Measurements from ENCODE around the gene KLK2.

KLK2 gene

DNA sequence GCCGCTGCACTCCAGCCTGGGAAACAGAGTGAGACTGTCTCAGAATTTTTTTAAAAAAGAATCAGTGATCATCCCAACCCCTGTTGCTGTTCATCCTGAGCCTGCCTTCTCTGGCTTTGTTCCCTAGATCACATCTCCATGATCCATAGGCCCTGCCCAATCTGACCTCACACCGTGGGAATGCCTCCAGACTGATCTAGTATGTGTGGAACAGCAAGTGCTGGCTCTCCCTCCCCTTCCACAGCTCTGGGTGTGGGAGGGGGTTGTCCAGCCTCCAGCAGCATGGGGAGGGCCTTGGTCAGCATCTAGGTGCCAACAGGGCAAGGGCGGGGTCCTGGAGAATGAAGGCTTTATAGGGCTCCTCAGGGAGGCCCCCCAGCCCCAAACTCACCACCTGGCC lies at the start of gene KLK2:
TSS of gene KLK2 (plus strand) at position 384 of the 400 bp plus-strand sequence. CDS start 35 bp downstream, outside the sequence.
- DNase-seq (ENCODE audit: low read depth) = no peak

- no peak for DNase-seq (ENCODE audit: low read depth)
Measured at GRCh38 chr19:50826492-50827240, 46.6 kb upstream of the KLK2 start.

GRCh38 chr19:50827476-50827875 lies 45.8 kb upstream of the KLK2 start:
- DNase-seq (ENCODE audit: low read depth) = no peak

GRCh38 chr19:50829801-50830200 lies 43.4 kb upstream of the KLK2 start:
- DNase-seq (ENCODE audit: low read depth) = no peak

- no peak for DNase-seq (ENCODE audit: low read depth)
Measured at GRCh38 chr19:50830266-50831025, 42.8 kb upstream of the KLK2 start.

- DNase-seq (ENCODE audit: low read depth) = no peak
Measured at GRCh38 chr19:50831026-50831396, 42.2 kb upstream of the KLK2 start.

DNA sequence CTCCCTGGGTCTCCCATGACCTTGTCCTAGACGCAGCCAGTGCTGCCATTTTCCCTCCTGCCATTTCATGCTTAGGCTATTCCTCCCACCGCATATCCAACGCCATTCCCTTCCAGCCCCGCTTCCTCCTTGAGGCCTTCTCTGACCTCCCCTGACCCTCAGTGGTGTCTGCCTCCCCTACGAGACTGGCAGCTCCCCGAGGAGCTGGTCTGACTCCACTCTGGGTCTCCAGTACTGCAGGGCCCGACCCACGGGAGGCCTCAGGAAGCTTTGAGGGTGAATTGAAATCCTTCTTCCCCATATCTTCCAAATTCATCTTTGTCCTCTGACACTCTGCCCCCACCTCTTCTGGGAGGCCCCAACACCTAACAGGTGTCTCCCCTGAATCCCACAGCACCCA lies 40.6 kb upstream of the KLK2 start:
- no peak for DNase-seq (ENCODE audit: low read depth)

GRCh38 chr19:50833117-50833801 lies 40.0 kb upstream of the KLK2 start, which contains the start of gene KLK15:
KLK15 (minus strand) TSS chr19:50833574; CDS start chr19:50831492, 2,082 bp downstream.
- DNase-seq (ENCODE audit: low read depth) = no peak

GRCh38 chr19:50833802-50834167 lies 39.5 kb upstream of the KLK2 start:
- no peak for DNase-seq (ENCODE audit: low read depth)

DNA sequence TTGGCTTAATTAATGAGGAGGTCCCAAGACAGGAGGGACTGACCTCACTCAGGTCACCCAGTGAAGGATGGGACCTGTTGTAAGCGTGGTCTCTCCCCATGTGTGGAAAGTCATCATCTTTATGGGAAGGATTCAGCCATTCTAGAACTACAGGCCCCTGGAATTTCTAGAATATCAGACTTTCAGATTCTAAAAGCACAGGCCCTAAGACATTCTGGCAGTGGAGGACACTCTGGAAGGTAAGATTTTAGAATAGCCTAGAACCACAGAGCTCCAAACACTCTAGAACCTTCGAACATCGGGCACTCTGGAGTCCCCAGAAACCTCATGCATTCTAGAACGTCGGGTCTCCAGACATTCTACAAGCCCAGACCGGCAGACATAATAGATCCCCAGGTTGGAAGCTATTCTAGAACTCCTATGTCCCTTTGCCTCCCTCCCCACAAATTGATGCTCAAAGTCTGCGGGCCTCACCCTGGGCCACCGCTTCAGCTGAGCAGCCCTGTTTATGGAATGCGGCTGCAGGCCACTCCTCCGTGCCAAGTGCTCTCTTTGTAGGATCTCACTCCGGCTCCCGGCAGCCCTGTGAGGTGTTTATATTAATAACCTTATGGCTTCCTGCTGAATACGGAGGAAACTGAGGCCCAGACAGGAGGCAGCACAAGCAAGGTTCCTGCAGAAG lies 38.0 kb upstream of the KLK2 start:
- no peak for DNase-seq (ENCODE audit: low read depth)

DNA sequence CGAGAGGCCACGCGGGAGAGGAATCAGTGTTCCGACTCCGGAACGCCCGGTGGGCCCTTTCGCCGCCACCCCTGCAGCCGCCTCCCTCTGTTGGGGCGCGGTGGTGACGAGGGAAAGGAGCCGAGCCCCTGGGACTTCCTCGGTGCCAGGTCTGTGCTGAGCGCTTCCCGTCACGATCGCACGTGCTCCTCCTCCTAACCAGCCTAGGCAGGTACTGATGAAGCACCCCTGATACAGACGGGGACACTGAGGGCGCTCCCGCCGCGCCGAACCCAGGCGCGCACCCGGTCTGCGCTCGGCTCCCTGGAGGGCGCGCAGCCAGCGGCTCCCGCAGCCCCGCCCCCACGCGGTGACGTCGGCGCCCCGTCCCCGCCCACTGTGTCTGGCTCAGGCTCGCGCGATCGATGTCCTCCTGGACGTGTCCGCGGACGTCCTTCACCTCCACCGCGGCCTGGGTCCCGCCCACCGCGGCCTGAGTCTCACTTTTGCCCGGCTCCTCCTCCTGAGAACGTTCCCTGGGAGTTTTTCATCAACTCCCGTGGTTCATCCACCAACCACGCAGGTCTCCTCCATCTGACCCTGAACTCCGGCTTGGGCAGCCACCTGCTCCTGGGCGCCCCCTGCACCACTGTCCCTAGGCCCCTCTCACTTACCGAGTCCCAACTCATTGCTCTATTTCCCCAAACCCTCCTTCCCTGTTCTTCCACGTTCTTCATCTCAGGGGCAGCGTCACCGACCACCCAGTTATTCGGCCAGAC lies 37.3 kb upstream of the KLK2 start:
- peak; percentile 41 for DNase-seq (ENCODE audit: low read depth)

- DNase-seq (ENCODE audit: low read depth) = no peak
Measured at GRCh38 chr19:50836543-50837195, 36.6 kb upstream of the KLK2 start.

GRCh38 chr19:50837300-50837699 lies 35.9 kb upstream of the KLK2 start:
- no peak for DNase-seq (ENCODE audit: low read depth)

DNA sequence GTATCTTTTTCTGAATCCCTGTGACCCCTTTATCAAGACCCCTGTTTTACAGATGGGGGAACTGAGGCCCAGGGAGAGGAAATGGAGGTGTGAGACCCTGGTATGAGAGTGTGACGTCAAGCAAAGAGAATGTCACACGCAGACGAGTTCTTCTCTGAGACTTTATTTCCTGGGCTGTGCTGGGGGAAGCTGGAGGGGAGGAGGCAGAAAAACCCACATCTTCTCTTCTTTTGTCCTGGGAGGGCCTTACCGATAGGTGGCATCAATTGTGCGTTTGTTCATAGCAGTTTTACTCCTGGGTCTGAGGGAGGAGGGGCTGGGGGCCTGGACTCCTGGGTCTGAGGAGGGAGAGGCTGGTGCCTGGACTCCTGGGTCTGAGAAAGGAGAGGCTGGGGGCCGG lies 35.0 kb upstream of the KLK2 start:
- DNase-seq (ENCODE audit: low read depth) = no peak

- DNase-seq (ENCODE audit: low read depth) = no peak
Measured at GRCh38 chr19:50839712-50840655, 33.3 kb upstream of the KLK2 start.

GRCh38 chr19:50842130-50842529 lies 31.1 kb upstream of the KLK2 start:
- DNase-seq (ENCODE audit: low read depth) = no peak

- no peak for DNase-seq (ENCODE audit: low read depth)
Measured at GRCh38 chr19:50843205-50843604, 30.0 kb upstream of the KLK2 start.

- no peak for DNase-seq (ENCODE audit: low read depth)
Measured at GRCh38 chr19:50843701-50844221, 29.5 kb upstream of the KLK2 start.

DNA sequence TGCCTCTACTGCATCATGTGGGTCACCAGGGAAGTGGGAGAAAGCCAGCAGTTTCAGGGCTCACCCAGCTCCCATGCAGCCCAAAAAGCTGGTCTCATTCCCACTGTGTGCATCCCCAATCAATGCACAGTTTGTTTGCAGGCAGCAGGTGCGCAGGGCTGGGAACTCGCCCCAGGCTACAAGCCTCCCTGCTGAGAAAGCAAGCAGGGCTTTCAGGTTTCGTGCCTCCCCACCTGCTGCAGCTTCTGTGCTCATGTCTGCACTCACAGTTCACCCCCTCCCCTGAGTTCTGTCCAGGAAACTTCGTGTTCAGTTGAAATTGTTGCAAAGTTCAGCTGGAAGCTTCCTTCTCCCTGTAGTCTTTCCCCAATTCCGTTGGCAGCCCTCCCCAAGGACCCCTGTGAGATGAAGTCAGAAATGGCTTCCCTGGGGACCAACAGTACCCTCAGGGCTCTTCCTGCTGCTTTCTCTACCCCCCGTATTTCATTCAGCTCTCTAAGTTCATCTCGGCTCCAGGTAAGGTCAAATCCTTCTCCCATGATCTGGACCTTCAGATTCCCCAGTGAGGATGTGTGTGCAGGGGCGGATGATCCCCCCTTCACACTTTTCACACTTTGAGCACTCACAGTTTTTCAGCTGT lies 28.8 kb upstream of the KLK2 start:
- no peak for DNase-seq (ENCODE audit: low read depth)

All from fibroblast of gingiva (primary cell).